Ovary (tissue), 3 donors: ENCODE data around the gene HADHA.

Source experiments
- EP300 ChIP-seq: sonication (generic); formaldehyde crosslinking; IDR thresholded peaks from one replicate; pipeline ENCODE4 v1.6.1; 2017; ENCODE audit warnings: antibody characterized with exemption
- TF ChIP-seq, protein P1 (sequence below), 3 donors: fragments of 450-650 bp in 2 of 3; fragments of 200-600 bp in 1 of 3; IDR thresholded peaks; one replicate each; pipeline versions ENCODE4 v1.5.1 to v1.8.0; 2016 to 2022; ENCODE audit warnings: antibody characterized with exemption in 3 of 3, mild to moderate bottlenecking in 1 of 3
- donor health status: DM: no; HTN: no; CAD: no.

DNA sequence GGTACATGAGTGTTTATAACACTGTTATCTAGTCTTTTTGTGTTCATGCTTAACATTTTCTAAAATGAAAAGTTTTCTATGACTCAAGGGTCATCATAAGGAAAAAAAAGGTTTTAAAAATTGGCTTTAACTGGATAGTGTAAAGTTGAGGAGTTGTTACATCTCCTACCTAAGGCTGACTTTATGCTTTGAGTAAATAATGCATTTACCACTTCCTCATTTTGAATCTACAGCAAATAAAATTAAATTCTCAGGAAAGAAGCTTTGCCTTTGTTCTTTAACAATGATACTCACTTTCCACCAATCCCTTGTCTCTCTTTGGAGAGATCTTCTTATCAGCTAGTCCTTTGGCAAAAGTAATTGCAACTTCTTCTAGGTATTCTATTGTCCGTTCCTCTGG lies 29.7 kb downstream of the HADHA start:
- TF ChIP-seq EP300, result no peak
- TF ChIP-seq, protein P1, sequence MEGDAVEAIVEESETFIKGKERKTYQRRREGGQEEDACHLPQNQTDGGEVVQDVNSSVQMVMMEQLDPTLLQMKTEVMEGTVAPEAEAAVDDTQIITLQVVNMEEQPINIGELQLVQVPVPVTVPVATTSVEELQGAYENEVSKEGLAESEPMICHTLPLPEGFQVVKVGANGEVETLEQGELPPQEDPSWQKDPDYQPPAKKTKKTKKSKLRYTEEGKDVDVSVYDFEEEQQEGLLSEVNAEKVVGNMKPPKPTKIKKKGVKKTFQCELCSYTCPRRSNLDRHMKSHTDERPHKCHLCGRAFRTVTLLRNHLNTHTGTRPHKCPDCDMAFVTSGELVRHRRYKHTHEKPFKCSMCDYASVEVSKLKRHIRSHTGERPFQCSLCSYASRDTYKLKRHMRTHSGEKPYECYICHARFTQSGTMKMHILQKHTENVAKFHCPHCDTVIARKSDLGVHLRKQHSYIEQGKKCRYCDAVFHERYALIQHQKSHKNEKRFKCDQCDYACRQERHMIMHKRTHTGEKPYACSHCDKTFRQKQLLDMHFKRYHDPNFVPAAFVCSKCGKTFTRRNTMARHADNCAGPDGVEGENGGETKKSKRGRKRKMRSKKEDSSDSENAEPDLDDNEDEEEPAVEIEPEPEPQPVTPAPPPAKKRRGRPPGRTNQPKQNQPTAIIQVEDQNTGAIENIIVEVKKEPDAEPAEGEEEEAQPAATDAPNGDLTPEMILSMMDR (IDR thresholded peaks at IDR 0.05), result no peak
